ENCODE data around the gene PCED1B.

DNA sequence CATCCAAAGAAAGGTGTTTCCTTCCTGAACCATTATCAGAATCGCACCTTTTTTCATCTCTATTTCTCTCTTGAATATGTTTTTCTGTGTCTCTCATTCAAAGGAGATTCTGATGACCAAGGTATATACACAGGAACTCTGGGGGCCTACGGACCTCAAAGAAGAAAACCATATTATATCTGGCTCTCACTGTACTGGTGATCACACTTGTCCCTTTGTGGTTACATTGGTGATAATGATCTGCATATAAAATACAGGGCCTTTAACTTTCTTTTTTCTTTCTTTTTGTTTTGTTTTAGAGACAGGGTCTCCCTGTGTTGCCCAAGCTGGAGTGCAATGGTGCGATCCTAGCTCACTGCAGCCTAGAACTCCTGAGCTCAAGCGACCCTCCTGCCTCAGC is 185.5 kb downstream of the PCED1B start:
- TF ChIP-seq, protein P1, sequence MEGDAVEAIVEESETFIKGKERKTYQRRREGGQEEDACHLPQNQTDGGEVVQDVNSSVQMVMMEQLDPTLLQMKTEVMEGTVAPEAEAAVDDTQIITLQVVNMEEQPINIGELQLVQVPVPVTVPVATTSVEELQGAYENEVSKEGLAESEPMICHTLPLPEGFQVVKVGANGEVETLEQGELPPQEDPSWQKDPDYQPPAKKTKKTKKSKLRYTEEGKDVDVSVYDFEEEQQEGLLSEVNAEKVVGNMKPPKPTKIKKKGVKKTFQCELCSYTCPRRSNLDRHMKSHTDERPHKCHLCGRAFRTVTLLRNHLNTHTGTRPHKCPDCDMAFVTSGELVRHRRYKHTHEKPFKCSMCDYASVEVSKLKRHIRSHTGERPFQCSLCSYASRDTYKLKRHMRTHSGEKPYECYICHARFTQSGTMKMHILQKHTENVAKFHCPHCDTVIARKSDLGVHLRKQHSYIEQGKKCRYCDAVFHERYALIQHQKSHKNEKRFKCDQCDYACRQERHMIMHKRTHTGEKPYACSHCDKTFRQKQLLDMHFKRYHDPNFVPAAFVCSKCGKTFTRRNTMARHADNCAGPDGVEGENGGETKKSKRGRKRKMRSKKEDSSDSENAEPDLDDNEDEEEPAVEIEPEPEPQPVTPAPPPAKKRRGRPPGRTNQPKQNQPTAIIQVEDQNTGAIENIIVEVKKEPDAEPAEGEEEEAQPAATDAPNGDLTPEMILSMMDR (IDR thresholded peaks at IDR 0.05; ENCODE audit: poor library complexity): no peak
- no peak for TF ChIP-seq EZH2phosphoT487 (IDR thresholded peaks at IDR 0.05; ENCODE audit: low read depth, severe bottlenecking, unreplicated experiment)
- no peak for TF ChIP-seq EZH2 (IDR thresholded peaks at IDR 0.05; ENCODE audit: borderline replicate concordance)
